Activated naive CD8-positive, alpha-beta T cell (primary cell): ENCODE data around the gene DIP2A.

Experiments
- H3K27ac Mint-ChIP-seq: one replicate; pipeline ENCODE4 v1.8.0; 2021; ENCODE audit warnings: mixed read lengths
- H3K27me3 Mint-ChIP-seq: one replicate; pipeline ENCODE4 v1.8.0; 2021; ENCODE audit warnings: mixed read lengths
- H3K36me3 Mint-ChIP-seq: one replicate; pipeline ENCODE4 v1.8.0; 2021; ENCODE audit warnings: mixed read lengths
- H3K4me1 Mint-ChIP-seq: one replicate; pipeline ENCODE4 v1.8.0; 2021; ENCODE audit warnings: low read depth, mixed read lengths
- H3K4me3 Mint-ChIP-seq: one replicate; pipeline ENCODE4 v1.8.0; 2021; ENCODE audit warnings: mild to moderate bottlenecking, mixed read lengths
- H3K9me3 Mint-ChIP-seq: one replicate; pipeline ENCODE4 v1.8.0; 2021; ENCODE audit warnings: low read depth, mixed read lengths

The DIP2A gene

GRCh38 chr21:46600978-46601377 lies 142.3 kb downstream of the DIP2A start:
- Mint-ChIP-seq H3K27ac (peak overlapping the region; percentile 85), H3K9me3 (no peaks in the 10 kb centered on the region), H3K4me1 (peaks cover 58% of the 10 kb centered on the region)

GRCh38 chr21:46603228-46603627 lies 144.5 kb downstream of the DIP2A start:
- H3K9me3 Mint-ChIP-seq, result no peaks in the 10 kb centered on the region
- H3K36me3 Mint-ChIP-seq, result no peaks in the 10 kb centered on the region
- no peak overlapping the region for H3K27ac Mint-ChIP-seq
- no peaks in the 10 kb centered on the region for H3K27me3 Mint-ChIP-seq
- H3K4me3 Mint-ChIP-seq, result peak overlapping the region; percentile 64
- H3K4me1 Mint-ChIP-seq, result peaks cover 81% of the 10 kb centered on the region

More at GRCh38 chr21:46600978-46601377, 142.3 kb downstream of the DIP2A start:
- Mint-ChIP-seq H3K27me3 (no peaks in the 10 kb centered on the region), H3K36me3 (no peaks in the 10 kb centered on the region), H3K4me3 (no peak overlapping the region)

- peak overlapping the region; percentile 90 for H3K27ac Mint-ChIP-seq
- H3K4me1 Mint-ChIP-seq, result peaks cover 80% of the 10 kb centered on the region
- no peaks in the 10 kb centered on the region for H3K9me3 Mint-ChIP-seq
- H3K27me3 Mint-ChIP-seq, result no peaks in the 10 kb centered on the region
- H3K4me3 Mint-ChIP-seq, result peak overlapping the region; percentile 84
- peaks cover under 1% of the 10 kb centered on the region for H3K36me3 Mint-ChIP-seq
Observed at GRCh38 chr21:46604329-46604974, 145.8 kb downstream of the DIP2A start.

GRCh38 chr21:46604975-46605766 lies 146.5 kb downstream of the DIP2A start, which contains the start of gene S100B:
Gene S100B (minus strand): TSS chr21:46605082. CDS start chr21:46602415, 2,667 bp downstream.
- H3K27me3 Mint-ChIP-seq, result no peaks in the 10 kb centered on the region
- H3K27ac Mint-ChIP-seq, result peak within 1 kb of the TSS; percentile 90
- H3K4me1 Mint-ChIP-seq, result peaks cover 76% of the 10 kb centered on the region
- H3K9me3 Mint-ChIP-seq, result no peaks in the 10 kb centered on the region
- peaks cover 4% of the 10 kb centered on the region for H3K36me3 Mint-ChIP-seq
- peak within 1 kb of the TSS; percentile 84 for H3K4me3 Mint-ChIP-seq

GRCh38 chr21:46605767-46606426 lies 147.2 kb downstream of the DIP2A start:
- H3K27ac Mint-ChIP-seq, result peak overlapping the region; percentile 87
- H3K4me3 Mint-ChIP-seq, result peak overlapping the region; percentile 73
- H3K9me3 Mint-ChIP-seq, result no peaks in the 10 kb centered on the region
- H3K27me3 Mint-ChIP-seq, result no peaks in the 10 kb centered on the region
- H3K4me1 Mint-ChIP-seq, result peaks cover 76% of the 10 kb centered on the region
- peaks cover 4% of the 10 kb centered on the region for H3K36me3 Mint-ChIP-seq

- Mint-ChIP-seq H3K27ac (peak overlapping the region; percentile 87), H3K4me1 (peaks cover 73% of the 10 kb centered on the region), H3K4me3 (peak overlapping the region; percentile 73), H3K36me3 (peaks cover 4% of the 10 kb centered on the region), H3K9me3 (no peaks in the 10 kb centered on the region), H3K27me3 (no peaks in the 10 kb centered on the region)
Observed at GRCh38 chr21:46606427-46606813, 147.7 kb downstream of the DIP2A start.

- Mint-ChIP-seq H3K9me3 (no peaks in the 10 kb centered on the region), H3K36me3 (peaks cover 4% of the 10 kb centered on the region), H3K4me1 (peaks cover 61% of the 10 kb centered on the region), H3K27ac (no peak overlapping the region), H3K27me3 (no peaks in the 10 kb centered on the region), H3K4me3 (no peak overlapping the region)
Observed at GRCh38 chr21:46607636-46608035, 148.9 kb downstream of the DIP2A start.

GRCh38 chr21:46608672-46609111 lies 150.0 kb downstream of the DIP2A start:
- no peaks in the 10 kb centered on the region for H3K9me3 Mint-ChIP-seq
- no peaks in the 10 kb centered on the region for H3K27me3 Mint-ChIP-seq
- peaks cover 58% of the 10 kb centered on the region for H3K4me1 Mint-ChIP-seq
- H3K27ac Mint-ChIP-seq, result no peak overlapping the region
- peaks cover 4% of the 10 kb centered on the region for H3K36me3 Mint-ChIP-seq
- H3K4me3 Mint-ChIP-seq, result no peak overlapping the region

GRCh38 chr21:46610018-46610701 lies 151.5 kb downstream of the DIP2A start:
- Mint-ChIP-seq H3K4me1 (peaks cover 52% of the 10 kb centered on the region), H3K36me3 (peaks cover 4% of the 10 kb centered on the region), H3K27ac (no peak overlapping the region), H3K9me3 (no peaks in the 10 kb centered on the region), H3K27me3 (no peaks in the 10 kb centered on the region), H3K4me3 (no peak overlapping the region)

GRCh38 chr21:46613391-46613790 lies 154.7 kb downstream of the DIP2A start:
- Mint-ChIP-seq H3K4me3 (no peak overlapping the region), H3K9me3 (no peaks in the 10 kb centered on the region), H3K27me3 (no peaks in the 10 kb centered on the region), H3K4me1 (peaks cover 43% of the 10 kb centered on the region), H3K36me3 (peaks cover 4% of the 10 kb centered on the region), H3K27ac (no peak overlapping the region)

GRCh38 chr21:46616050-46616449 lies 157.4 kb downstream of the DIP2A start:
- no peaks in the 10 kb centered on the region for H3K27me3 Mint-ChIP-seq
- no peak overlapping the region for H3K4me3 Mint-ChIP-seq
- H3K36me3 Mint-ChIP-seq, result no peaks in the 10 kb centered on the region
- peaks cover 53% of the 10 kb centered on the region for H3K4me1 Mint-ChIP-seq
- H3K9me3 Mint-ChIP-seq, result peaks cover 7% of the 10 kb centered on the region
- no peak overlapping the region for H3K27ac Mint-ChIP-seq

GRCh38 chr21:46616656-46617055 lies 158.0 kb downstream of the DIP2A start:
- H3K27ac Mint-ChIP-seq, result no peak overlapping the region
- H3K4me1 Mint-ChIP-seq, result peaks cover 59% of the 10 kb centered on the region

GRCh38 chr21:46617267-46618051 lies 158.8 kb downstream of the DIP2A start:
- peaks cover 7% of the 10 kb centered on the region for H3K9me3 Mint-ChIP-seq
- H3K27ac Mint-ChIP-seq, result no peak overlapping the region
- H3K4me3 Mint-ChIP-seq, result no peak overlapping the region
- H3K36me3 Mint-ChIP-seq, result no peaks in the 10 kb centered on the region
- H3K27me3 Mint-ChIP-seq, result no peaks in the 10 kb centered on the region
- H3K4me1 Mint-ChIP-seq, result peaks cover 67% of the 10 kb centered on the region

More at GRCh38 chr21:46616656-46617055, 158.0 kb downstream of the DIP2A start:
- H3K36me3 Mint-ChIP-seq, result no peaks in the 10 kb centered on the region
- peaks cover 7% of the 10 kb centered on the region for H3K9me3 Mint-ChIP-seq
- H3K4me3 Mint-ChIP-seq, result no peak overlapping the region
- no peaks in the 10 kb centered on the region for H3K27me3 Mint-ChIP-seq
